Measurements from ENCODE around the gene PRR30.
"Not testable (repeated sequence)": the region's sequence is repeated elsewhere in the genome, so short reads cannot be mapped to it uniquely, and the experiment has no call there.

PRR30 gene

DNA sequence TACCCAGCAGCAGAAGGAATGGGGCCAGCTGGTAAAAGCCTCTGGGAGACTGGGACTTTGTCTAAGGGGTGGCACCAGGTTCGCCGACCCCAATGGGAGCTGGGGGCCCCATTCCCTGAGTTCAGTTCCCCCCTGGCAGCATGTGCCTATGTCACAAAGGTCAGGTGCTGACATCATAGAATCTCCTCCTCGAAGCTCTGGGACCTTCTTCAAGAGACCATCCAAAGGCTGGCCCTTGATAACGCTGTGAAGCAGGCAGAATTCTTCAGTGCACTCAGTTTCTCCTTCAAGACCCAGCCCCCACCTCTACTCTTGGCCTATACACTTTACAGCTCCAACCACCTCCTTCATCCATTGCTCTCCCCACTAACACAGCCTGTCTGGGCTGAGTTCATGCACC lies at the start of gene PRR30:
TSS of gene PRR30 (minus strand) at position 101 of the 400 bp plus-strand sequence. CDS start 1,081 bp downstream, outside the sequence.
- H3K4me3 ChIP-seq (ENCODE audit: low read depth, low read length): no peak within 1 kb of the TSS

DNA sequence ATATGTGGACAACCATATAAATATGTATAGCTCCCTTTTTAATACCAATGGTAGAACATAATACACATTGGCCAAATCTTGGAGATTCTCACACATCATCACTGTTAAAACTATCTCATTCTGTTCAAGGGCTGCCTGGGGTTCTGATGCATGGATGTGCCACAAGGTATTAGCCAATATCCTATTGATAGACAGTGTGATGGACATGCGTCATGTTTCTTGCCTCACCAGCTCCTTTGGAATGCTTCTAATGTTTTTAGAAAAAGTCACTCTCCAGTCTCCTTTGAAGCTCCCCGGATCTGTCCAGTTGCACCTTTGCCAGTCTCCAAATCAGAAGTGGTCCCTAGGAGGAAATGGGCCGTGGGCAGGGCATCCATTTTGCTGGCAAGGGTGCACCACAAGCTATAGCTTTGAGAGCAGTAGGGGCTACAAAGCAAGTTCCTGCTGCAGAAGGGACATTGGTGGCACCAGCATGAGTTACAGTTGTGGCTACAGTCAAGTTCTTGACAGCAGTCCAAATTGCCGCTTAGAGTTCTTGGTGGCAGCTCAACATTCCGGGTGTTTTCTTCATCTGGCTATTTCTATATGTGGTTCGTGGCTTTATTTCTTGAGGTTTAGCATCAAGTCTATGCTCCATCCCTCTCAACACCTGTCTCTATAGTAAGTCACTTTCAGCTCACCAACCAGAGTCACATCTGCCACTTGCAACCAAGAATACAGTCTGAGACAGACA lies 47.6 kb upstream of the PRR30 start:
- no peak overlapping the region for H3K4me3 ChIP-seq (ENCODE audit: low read depth, low read length)

DNA sequence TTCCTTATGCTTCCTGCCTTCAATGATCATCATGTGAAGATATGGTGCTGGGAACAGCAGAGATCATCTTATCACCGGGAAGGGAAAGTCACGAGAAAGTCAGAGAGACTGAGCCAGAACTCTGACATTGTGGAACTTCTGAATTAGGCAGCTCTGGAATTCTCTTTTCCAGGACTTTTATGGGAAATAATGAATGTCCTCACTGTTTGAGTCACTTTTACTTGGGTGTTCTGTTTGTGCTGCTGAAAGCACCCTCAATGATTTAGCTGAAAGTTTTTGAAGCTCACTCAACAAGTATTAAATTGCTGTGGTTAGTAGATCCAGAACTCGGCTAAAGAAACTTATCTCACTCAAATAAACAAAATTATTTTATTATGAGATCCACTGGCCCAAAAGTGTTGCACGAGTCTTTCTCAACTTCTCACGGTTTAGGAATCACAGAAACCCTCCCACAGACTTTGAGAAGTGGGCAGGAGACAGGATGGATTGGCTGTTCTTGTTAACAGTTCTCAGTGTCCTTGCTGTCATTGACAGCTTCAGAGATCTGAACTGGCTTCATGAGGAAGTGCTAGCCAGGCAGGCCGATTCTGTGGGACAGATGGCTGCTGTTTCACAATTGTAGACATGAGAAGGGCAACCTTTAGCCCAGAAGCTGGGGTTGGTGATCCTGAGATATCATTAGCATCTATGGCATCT lies 46.3 kb upstream of the PRR30 start:
- no peak overlapping the region for H3K4me3 ChIP-seq (ENCODE audit: low read depth, low read length)

DNA sequence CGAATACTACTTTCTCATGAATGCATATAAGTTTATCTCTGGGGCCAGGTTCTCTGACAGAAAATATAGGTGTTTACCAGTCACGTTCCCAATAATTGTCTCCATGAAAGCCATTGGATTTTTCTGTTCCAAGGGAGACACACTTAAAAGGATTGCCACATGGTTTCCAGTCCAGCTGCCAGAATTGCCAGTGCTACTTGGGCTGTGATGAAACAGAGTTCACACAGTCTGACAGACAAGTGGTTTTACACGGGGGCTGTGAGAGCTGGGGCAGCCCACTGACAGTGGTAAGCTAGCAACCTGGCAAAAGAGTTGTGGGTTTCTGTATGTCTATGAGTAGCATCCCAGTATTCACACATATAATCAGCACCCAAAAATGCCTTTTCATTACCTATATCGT lies 44.9 kb upstream of the PRR30 start:
- H3K4me3 ChIP-seq (ENCODE audit: low read depth, low read length): no peak overlapping the region

DNA sequence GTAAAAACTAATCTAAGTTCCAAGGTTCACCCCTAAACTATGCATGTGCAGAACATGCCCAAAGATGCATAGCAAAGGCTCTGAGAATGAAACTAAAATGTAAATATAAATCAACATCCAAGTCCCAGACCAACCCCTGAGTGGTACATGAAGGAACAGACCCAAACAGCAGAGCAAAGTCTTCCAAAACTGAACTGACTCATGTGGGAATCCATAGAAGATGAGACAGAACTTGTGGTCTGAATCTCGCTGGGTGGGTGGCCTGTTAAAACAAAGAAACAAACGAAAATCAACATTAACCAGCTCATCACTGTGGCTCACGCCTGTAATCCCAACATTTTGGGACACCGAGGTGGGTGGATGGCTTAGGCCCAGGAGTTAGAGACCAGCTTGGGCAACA lies 43.1 kb upstream of the PRR30 start:
- no peak overlapping the region for H3K4me3 ChIP-seq (ENCODE audit: low read depth, low read length)

DNA sequence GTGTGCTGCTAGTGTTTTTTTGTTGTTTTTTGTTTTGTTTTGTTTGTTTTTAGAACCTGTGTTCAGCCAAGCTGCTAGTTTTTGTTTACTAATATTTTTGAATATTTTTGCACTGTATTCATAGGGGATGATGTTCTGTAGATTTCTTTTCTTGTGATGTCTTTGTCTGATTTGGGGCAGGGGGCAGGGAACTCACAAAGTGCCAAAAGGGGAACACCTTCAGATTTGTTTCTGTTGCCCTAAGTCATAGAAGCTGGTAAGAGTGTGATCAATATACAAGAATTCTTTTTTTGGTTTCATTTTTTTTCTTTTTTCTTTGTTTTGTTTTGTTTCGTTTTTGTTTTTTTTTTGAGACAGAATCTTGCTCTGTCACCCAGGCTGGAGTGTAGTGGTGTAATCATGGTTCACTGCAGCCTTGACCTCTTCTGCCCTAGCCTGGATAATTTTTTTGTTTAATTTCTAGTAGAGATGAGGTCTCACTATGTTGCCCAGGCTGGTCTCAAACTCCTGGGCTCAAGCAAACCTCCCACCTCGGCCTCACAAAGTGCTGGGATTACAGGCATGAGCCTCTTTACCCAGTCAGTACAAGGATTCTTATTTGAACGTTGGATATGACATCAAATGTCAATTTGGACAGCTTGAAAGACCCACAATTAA lies 40.3 kb upstream of the PRR30 start:
- no peak overlapping the region for H3K4me3 ChIP-seq (ENCODE audit: low read depth, low read length)

DNA sequence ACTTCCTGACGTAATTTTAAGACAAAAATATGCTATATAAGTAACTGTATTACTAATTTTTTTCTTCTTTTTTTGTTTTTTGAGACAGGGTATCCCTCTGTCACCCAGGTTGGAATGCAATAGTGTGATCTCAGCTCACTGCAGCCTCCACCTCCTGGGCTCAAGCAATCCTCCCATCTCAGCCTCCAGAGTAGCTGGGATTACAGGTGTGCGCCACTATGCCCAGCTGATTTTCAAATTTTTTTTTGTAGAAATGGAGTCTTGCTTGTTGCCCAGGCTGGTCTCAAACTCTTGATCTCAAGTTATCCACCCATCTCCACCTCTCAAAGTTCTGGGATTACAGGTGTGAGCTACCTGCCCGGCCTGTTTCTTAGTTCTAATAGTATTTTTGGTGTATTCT lies 39.3 kb upstream of the PRR30 start:
- H3K4me3 ChIP-seq (ENCODE audit: low read depth, low read length): no peak overlapping the region

DNA sequence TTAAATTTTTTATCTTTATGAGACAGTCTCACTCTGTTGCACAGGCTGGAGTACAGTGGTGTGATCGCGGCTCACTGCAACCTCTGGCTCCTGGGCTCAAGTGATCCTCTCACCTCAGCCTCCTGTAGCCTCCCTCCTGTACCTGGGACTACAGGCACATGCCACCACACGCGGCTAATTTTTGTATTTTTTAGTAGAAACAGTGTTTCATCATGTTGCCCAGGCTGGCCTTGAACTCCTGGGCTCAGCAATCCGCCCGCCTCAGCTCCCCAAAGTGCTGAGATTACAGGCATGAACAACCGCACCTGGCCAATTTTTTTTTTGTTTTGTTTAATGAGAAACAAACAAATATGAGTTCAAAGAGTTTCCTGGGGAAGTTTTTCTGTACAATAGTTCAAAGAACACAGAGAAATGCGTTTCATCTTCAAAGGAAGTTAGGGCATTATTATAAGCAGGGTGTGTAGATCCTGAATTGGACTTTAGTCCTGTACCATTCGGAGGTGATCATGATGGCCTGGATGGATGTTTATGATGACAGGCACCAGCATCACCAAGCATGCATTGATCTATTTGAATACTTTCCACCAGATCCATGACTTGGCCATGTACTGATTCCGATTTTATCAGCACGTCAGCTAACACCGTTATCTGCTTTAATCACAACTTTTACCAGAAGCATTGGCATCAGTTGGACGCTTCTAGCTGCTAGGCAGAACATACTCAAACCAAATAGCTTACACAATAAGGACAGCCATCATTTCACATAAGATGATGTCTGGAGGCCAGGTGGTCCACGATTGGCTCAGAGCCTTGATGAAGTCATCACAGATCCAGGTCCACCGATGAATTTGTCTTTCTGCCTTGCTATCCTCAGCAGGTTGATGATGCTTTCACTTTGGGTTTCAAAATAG lies 38.5 kb upstream of the PRR30 start:
- H3K4me3 ChIP-seq (ENCODE audit: low read depth, low read length): no peak overlapping the region

DNA sequence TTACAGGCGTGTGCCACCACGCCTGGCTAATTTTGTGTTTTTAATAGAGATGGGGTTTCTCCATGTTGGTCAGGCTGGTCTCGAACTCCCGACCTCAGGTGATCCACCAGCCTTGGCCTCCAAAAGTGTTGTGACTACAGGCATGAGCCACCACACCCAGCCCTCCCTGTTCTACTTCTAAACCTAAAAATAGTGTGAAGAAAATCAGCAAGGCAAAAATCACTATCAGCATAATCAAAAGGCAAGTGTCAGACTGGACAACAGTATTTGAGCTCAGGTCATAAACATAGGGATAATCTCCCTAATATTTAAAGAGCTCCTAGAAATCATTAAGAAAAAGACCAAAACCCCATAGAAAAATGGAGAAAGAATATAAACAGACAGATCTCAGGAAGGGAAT lies 36.6 kb upstream of the PRR30 start:
- not testable (repeated sequence) for H3K4me3 ChIP-seq (ENCODE audit: low read depth, low read length)

DNA sequence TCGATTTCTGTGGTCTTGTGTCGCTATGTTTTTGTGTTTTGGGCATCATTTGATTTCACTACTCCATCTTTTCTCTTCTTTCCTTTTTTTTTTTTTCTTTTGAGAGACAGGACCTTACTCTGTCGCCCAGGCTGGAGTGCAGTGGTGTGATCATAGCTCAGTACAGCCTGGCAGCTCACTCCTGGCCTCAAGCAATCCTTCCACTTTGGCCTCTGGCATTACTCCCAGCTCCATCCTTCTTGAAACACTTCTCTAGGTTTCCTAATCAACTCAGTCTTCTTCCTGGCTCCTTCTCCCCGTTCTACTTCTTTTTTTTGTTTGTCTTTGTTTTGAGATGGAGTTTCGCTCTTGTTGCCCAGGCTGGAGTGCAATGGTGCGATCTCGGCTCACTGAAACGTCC lies 36.1 kb upstream of the PRR30 start:
- H3K4me3 ChIP-seq (ENCODE audit: low read depth, low read length): no peak overlapping the region

DNA sequence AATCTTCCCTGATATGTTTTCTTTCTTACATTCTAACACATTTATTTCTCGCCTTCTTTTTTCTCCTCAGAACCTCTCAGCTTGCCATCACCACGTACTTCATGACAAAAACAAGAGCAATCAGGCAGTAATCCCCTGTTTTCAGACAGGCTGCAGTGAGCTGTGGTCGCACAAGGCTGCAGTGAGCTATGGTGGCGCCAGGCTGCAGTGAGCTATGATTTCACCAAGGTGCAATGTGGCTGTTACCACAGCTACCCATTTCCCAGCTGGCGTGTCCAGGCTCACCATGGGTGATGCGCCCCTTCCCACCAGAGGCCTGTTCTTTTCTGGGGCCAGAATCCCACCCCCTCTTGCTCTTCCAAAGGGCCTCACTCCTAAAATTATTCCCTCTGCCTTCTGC lies 35.4 kb upstream of the PRR30 start:
- H3K4me3 ChIP-seq (ENCODE audit: low read depth, low read length): no peak overlapping the region

DNA sequence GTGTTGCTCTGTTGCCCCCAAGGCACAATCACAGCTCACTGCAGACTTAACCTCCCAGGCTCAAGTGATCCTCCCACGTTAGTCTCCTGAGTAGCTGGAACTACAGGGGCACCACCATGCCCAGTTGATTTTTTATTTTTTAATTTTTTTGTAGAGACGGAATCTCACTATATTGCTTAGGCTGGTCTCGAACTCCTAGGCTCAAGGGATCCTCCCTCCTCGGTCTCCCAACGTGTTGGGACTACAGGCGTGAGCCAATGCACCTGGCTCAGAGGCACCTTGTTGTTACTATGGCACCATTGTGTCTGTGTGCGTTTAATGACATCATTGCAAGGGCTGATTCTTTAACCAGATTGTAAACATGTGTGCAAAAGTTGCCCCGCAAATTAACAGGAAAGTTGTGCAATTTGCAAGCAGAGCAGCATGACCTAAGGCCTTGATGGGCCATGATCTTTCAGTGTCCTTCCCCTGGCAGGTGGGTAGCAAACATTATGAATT lies 32.2 kb upstream of the PRR30 start:
- H3K4me3 ChIP-seq (ENCODE audit: low read depth, low read length): no peak overlapping the region

DNA sequence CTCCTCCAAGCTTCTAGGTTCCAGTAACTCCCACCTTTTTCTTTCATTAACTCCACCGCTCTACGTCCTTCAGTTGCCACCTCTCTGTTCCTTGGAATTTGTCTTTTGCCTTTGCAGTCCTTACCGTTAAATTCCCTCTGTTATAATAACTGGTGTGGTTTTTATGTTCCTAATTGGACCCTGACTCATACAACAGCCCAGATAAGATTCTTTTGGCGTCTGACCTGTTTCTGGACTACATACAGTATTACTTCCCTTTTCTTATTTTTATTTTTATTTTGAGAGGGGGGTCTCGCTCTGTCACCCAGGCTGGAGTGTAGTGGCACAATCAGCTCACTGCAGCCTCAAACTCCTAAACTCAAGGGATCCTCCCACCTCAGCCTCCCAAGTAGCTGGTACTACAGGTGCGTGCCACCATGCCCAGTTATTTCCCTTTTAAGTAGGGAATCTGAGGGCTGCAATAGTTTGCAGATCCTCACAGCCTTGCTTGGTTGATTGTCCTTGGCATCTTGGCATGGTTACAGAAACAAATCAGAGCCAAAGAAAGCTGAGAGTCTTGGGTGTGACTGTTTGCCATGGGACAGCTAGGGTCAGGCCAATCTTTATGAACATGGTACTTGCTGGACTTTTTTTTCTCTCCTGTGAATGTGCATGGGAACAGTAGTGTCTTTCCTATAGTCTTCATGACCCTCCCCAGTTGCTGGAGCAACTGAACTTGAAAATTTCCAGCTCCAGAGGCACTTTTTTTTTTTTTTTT lies 31.5 kb upstream of the PRR30 start:
- no peak overlapping the region for H3K4me3 ChIP-seq (ENCODE audit: low read depth, low read length)

DNA sequence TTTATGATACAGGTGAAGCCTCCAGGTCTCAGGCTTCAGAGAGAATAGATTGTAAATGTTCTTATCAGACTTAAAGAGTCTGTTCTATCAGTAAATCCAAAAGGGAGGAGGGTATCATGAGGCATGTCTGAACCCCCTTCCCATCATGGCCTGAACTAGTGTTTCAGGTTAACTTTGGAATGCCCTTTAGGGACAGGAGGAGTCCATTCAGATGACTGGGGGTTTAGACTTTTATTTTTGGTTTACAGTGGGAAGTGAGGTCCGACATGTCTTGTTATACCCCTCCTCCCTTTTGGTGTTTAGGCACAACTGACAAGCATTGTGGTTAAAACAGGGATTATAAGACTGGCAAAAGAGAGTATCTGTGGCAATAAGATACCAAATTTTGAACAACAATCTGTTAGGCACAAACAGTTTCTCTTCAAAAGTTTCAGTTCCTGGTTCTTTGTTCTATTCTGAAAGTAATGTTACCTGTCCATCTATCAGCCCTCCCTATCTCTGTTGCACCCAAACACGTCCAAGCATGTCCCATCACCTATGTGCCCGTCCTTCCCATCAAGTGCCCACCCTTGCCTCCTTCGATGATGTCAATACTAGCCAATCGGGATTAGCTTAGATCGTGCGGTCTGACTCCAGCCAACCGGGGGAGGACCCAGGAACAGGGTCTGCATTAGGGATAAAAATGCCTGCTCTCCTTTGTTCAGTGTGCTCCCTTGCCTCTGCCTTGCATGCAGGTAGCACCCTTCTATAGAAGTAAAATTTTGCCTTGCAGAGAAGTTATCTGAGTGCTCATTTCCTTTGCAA lies 26.0 kb upstream of the PRR30 start:
- H3K4me3 ChIP-seq (ENCODE audit: low read depth, low read length): no peak overlapping the region

DNA sequence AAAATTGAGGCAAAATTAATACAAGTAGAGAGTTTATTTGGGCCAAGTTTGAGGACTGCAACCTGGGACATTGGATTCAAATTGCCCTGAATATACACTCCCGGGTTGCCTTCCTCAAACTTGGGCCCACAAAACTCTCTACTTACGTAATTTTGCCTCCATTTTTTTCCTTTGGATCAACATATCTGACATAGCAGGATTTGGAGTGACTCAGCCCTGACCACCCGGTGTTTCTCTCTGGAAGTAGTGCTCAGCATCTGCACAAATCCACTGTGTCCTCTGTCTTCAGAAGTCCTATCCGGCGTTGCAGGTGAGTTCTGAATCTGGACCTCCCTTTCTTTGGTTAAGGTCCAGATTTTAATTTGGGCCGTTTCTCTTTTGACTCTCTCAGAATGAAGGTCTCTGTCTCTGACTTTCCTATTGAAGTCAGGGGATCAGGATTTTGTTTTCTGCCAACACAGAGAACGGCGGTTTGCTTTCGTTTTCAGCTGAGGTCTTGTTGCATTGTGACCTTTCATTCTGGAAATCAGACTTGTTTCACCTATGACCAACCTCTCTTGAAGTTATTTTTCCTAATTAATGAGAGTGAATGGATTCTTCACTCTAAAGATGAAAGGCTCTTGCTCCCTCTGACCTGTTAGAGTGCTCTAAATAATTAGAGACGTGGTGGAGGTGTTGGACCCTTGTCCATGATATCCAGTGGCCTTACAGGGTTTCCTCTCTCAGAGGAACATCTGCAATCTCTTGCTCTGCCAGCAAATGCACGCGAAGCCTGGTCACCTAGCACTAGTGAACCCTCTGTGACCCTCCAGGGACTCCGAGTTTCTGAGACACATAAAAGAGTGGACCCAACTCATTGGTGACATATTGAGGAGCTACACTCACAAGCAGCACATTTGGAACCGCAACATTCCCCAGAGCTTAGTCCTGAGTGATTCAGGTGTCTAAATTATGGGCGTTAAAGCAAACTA lies 23.2 kb upstream of the PRR30 start:
- H3K4me3 ChIP-seq (ENCODE audit: low read depth, low read length): no peak overlapping the region

DNA sequence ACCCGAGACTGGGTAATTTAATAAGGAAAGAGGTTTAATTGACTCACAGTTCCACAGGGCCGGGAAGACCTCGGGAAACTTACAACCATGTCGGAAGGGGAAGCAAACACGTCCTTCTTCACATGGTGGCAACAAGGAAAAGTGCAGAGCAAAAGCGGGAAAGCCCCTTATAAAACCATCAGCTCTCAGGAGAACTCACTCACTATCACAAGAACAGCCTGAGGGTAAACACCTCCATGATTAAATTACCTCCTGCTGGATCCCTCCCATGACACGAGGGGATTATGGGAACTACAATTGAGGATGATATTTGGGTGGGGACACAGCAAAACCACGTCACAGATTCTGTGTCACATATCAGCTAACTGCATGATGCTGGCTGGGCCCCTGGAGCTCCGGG lies 21.0 kb upstream of the PRR30 start:
- H3K4me3 ChIP-seq (ENCODE audit: low read depth, low read length): no peak overlapping the region

DNA sequence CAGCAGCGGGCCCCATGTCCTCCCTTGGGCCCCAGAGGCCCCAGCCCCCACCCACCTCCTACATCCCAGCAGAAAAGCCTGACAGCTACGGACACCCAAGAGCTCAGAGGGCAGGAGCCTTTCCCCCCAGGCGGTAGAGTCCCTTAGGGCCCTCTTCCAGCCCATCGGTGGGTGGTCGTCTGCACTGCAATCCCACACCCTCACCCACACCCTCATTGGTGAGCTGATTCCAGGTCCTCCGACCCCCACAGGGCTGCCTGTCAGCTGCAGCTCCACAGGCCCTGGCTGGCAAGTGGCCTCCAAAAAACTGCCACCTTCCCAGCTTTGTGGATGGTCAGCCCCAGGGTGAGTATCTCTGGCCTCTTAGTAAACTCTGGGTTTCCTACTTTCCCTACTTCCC lies 20.1 kb upstream of the PRR30 start:
- no peak overlapping the region for H3K4me3 ChIP-seq (ENCODE audit: low read depth, low read length)

DNA sequence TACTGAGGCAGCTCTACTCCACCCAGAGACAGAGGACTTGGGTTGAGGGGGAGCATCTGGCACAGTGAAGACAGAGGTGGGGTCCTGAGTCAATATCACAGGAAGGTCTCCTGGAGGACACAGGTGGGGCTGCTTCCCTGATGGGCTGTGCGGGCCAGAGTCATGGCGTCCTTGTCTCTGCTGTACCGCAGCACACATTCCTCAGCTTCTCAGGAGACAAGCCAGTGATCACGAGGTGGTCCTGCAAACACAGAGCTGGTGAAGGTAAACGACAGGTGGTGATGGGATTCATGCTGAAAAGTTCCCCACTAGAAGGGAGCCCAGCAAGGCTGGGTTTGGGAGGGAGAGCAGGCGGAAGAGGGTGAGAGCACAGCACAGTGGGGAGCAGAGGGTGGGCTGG lies 19.3 kb upstream of the PRR30 start:
- H3K4me3 ChIP-seq (ENCODE audit: low read depth, low read length): no peak overlapping the region
